Measurements from ENCODE around the gene KLF17.

- TF ChIP-seq CTCF (IDR thresholded peaks at IDR 0.05) (no peak), POLR2A (IDR thresholded peaks at IDR 0.05) (no peak)
These were observed 45.8 kb upstream of the KLF17 start for GRCh38 chr1:44072821-44073220.

Measured in lower leg skin (tissue), 3 donors.